HL-60/S4 treated with phorbol 12-myristate 13-acetate at 8.2 ng/mL for 4 days and 3 days (cell line): ENCODE measurements around the gene CDON.

Experiments used
- in situ Hi-C: fragments of 300-500 bp; cut with MboI; formaldehyde crosslinking; loops from 2 replicates; pipeline ENCODE4 v1.15.0; 2022; ENCODE audit warnings: low sequenced_read_pairs

The CDON gene

DNA sequence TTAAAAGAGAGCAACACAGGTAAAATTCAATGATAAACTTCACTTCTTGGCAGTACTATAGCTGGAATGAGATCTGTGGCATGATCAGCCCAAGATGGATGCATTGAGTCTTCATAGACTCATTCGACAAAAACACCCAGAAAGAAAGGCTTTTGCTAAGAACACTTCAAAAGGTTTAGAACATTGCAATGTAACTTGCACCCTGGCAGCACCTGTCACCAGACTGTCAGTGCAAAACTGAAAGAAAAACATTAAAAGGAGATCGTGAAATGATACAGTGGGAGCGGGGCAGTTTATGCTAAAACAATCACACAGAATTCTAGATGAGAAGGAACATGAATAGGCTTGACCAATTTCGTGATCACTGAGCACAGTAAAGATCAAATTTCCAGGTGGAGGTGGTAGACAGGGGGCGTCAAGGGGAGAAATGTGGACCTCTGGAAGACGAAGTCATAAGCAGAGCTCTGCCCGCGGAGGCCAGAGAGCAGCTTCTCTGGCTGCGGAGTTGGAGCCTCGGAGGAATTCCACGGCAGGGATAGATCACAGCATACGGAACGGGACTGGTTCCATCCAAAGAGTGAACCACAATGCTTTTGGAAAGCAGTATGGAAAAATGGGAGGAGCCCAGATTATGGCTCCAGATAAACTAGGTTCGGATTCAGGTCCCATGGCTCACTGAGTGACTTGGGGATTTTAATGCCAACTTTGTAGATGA, 104.9 kb downstream of the CDON start:
- in situ Hi-C loops = no loop called here

DNA sequence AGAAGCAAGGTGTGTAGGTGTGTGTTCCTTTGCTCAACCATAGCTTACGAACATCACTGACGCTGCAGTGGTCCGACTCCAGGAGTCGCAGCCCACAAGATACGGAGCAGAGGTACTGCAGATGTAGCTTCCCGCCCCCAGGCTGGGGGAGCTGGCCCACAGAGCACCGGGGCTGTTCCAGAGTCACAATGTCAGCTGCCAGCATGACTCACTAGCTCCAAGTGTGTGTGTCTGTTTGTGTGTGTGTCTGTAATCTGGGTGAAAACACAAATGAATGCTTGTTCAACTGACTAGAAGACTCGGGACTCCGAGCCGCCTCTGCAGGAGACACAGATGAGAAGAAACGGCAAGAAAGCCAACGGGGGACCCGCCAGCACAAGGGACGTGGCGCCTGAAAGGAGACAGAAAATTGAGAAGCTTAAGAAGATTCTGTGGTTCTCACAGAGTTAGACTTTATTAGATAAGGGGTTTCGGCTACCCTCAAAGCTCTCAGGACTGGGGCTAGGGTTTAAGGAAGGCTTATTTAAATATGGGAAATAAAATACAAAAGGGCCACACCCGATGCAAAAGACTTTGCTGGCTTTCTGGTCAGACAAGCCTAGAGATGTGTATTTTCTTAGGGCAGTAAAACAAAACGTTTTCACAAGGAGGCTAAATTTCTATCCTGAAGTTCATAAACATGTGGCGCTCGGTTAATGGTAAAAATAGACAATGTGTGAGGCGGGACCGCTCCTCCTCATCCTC, 106.1 kb downstream of the CDON start:
- in situ Hi-C loops = no loop called here

DNA sequence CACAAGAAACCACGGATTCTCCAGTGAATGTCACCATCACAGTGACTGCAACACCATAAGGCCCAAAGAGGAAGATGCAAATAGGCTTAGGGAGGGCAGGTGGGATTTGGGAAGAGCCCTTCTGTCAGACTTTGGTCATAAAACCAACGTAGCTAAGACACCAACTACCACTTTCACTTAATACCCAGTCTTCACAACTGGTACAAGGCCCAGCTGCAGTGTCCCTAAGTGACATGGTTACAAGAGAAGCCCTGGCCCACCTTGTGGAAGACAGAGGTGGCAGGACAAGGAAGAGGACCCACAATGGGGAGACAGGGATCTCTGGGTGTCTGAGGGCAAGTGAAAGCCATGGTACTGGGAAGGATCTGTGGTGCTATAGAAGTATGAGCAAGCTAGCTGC, 106.8 kb downstream of the CDON start:
- in situ Hi-C loops = no loop called here

GRCh38 chr11:125954945-125955640, 107.6 kb downstream of the CDON start:
- in situ Hi-C loops = no loop called here

DNA sequence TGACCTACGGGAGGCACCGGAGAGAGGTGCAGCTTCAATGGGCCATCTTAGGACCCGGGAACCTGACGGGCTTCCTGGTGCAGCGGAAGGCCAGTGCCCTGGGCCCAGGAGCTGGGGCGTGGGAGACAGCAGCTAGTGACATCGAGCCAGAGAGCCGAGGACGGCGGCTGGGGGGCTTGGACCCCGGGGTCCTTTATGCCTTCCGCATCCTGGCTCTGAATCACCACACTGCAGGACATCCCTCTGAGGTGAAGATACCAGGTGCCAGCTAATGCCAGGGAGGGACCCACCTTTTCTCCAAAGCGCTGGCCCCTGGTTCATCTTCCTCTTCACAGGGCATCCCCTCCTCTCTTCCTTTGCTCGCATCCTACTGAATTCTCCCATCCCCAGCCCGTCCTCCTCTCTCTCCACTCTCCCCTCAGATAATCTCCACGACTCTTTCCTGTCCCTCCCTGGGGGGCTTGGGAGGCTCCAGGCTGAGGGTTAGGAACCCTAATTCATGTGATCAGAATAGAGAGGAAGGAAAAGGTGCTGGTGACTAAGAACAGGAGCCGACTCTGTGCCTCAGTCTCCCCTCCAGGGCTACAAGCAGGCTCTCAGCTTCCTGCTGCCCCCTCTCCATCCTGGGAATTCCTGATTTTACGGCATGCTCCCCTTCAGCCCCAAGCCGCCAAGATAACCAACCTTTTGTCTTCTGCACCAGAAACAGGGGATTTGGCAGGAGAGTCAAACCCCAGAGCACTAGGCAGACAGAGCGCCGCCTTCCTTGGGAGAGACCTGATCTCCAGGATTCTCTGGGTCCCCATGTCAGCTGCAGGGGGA, 108.3 kb downstream of the CDON start:
- in situ Hi-C loops = no loop called here

DNA sequence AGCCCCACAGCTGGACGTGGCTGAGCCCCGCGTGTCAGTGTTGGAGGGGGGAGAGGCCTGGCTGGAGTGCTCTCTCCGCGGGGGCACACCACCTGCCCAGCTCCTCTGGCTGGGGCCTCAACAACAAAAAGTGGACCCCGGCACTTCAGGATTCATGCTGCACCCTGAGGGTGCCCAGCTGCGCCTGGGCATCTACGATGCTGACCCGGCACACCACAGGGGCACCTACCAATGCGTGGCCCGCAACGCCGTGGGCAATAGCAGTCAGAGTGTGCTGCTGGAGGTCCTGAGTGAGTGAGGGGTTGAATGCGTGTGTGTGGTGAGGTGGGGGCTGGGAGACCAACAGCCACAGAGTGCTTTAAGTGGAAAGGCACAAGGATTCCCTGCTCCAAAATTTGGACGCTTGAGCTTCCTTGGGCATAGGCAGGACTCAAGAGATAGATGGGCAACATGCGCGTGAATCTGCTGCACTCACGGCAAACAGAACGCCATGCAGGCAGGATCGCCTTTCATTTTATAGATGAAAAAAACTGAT, 109.2 kb downstream of the CDON start:
- in situ Hi-C loops = no loop called here

- in situ Hi-C loops = no loop called here
Measured at GRCh38 chr11:125952973-125953372, 109.7 kb downstream of the CDON start.

GRCh38 chr11:125952559-125952958, 110.1 kb downstream of the CDON start:
- in situ Hi-C loops = no loop called here

DNA sequence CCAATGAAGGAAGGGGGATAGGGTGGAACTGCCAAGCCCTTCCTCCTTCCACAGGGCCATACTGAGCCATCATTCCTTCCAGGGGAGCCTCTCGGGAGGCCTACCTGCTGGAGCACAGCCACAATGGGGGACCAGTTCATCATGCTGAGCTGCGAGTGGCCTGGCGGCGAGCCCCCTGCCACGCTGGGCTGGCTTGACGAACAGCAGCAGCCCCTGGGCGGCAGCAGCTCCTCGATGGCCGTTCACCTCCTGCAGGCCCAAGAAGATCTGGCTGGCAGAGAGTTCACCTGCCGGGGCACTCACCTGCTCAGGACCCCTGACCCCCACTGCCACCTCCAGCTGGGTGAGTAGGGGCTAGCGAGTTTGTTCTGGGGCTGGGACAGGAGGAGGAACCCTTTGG, 110.9 kb downstream of the CDON start:
- in situ Hi-C loops = no loop called here

DNA sequence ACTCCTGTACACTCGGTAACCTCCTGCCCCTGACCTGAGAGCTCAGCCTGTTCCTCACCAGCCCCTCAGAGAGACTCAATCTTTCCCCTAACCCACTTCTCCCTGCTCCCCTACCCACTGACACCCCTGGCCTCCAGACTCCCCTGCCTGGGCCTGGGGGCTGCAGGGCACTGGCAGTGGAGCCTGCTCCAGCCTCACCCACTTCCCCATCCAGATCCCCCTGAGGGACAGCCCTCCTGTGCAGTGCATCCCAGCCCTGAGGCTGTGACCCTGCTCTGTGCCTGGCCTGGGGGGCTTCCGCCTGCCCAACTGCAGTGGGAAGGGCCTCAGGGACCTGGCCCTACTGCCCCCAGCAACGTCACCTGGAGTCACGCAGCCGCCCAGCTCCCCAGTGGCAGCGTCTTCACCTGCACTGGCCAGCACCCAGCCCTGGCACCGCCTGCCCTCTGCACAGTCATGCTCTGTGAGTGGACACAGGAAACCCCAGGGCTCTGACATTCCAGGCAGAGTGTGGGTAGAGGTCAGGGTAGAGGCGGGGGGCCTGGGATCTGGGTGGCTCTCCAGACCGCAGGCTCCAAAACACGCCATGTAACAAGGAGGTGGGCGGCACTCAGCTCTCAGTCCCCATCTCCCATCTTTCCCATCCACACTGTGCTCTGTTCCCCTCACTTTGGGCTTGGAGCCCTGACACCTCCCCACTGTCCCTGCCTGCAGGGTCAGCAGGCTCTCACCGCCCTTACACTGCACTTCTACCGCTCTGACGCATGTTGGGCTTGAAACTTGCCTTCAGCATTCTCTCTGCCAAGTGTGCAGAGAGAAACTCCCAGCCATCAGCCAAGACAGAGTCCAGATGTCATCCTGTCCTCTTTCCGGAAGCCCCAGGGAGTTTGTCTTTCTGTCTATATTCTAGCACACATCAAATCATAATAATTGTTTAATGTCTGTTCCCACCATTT, 111.7 kb downstream of the CDON start:
- in situ Hi-C loops = no loop called here

GRCh38 chr11:125950178-125950490, 112.5 kb downstream of the CDON start:
- in situ Hi-C loops = no loop called here

DNA sequence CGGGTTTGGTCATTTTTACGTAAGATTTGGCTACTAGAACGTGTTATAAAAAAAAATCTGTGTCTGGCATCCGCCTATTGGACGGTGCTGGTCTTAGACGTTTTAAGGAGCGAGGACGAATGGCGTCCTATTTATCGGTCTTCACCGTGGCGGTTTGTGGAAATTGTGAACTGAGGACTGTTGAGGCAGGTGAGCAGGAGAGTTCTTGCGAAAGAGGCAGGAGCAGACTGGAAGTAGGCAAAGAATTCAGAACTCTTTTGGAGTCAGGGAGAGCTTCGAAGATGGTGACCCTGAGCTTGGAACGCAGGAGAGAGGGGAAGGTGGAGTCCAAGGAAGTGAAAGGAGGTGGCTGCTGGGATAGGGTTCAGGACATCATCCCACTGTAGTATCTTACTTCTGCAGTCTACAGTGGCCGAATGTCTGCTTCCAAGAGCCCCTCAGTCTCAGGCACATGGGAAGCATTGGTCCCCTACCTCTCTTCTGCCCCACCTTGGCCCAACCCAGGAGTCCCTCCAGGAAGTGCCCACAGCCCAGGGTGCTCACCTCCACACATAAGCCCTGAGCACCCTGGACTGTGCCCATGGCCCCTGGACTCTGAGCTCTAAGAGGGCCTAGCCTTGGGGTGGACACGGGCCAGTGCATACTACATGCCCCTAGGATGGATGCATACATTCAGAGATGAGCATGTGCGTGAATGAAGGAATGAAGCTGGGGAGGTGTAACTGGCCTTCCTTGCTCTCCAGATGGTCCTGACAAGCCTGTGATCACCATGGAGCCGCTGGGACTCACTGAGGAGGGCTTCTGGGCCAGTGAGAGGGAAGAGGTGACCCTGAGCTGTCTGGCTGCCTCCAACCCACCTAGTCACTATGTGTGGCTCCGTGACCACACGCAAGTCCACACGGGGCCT, 113.1 kb downstream of the CDON start:
- in situ Hi-C loops = no loop called here

- in situ Hi-C loops = no loop called here
Measured at GRCh38 chr11:125948278-125949051, 114.2 kb downstream of the CDON start.

DNA sequence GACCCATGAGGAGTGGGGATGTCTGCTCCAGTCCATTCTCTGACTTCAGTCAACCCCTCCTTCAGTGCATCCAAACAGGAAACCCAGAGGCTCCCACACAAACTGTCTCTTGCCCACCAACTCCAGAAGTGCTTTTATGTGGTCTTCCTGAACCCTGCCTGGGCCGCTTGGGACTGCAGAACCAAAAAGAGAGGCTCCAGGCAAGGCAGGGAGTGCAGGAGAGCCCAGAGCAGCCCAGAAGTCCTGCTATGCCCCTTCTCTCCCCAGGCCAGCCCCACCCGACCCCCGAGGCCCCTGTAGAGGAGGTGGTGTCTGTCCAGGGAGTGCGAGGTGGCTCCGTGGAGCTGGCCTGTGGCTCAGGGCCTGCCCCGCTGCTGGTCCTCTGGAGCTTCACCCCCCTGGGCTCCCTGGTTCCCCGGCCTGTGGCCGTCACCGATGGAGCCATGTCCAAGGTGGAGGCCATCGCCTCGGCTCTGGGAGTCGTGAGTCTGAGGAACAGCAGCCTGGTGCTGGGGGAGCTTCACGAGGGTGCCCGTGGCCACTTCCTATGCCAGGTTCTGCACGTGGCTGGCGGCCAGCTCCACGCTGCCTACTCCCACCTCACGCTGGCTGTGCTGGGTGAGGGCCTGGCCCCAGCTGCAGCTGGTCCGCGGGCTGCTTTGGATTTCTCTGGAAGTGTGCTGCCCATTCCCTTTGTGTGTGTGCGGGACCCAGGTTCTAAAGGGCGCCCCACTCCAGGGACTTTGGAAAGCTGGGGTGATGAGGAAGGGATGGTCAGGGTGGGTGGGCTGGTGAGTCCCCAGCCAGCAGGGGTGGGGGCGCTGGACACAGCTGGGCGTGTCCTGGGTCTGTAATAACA, 115.0 kb downstream of the CDON start:
- in situ Hi-C loops = no loop called here

- in situ Hi-C loops = no loop called here
Measured at GRCh38 chr11:125946712-125947418, 115.8 kb downstream of the CDON start.

GRCh38 chr11:125945797-125946520, 116.7 kb downstream of the CDON start, which contains the start of gene VSIG10L2:
Gene VSIG10L2, plus strand, starts transcription at chr11:125946044. Its CDS starts 12 bp downstream, at chr11:125946056.
- in situ Hi-C loops = no loop called here
